Mucosa of stomach (tissue), 1 donor: Measurements from ENCODE around the gene BMP2.

Experiments used
- H3K27me3 ChIP-seq: one replicate; pipeline ENCODE4 v1.7.0; 2013; ENCODE audit warnings: mild to moderate bottlenecking, low read length; ENCODE audit not compliant: control insufficient read depth, insufficient read depth
- H3K36me3 ChIP-seq: one replicate; pipeline ENCODE4 v1.7.0; 2013; ENCODE audit warnings: low read length; ENCODE audit not compliant: control insufficient read depth, insufficient read depth
- H3K4me1 ChIP-seq: one replicate; pipeline ENCODE4 v1.7.0; 2013; ENCODE audit warnings: mild to moderate bottlenecking, low read length; ENCODE audit not compliant: control insufficient read depth, insufficient read depth
- H3K4me3 ChIP-seq: one replicate; pipeline ENCODE4 v1.7.0; 2013; ENCODE audit warnings: low read length
- H3K9ac ChIP-seq: one replicate; pipeline ENCODE4 v1.7.0; 2013; ENCODE audit warnings: mild to moderate bottlenecking, low read length, moderate library complexity
- H3K9me3 ChIP-seq: one replicate; pipeline ENCODE4 v1.7.0; 2013; ENCODE audit warnings: mild to moderate bottlenecking, low read length, moderate library complexity; ENCODE audit not compliant: control insufficient read depth
- donor health status: Pancreatic carcinoma.

The BMP2 gene

DNA sequence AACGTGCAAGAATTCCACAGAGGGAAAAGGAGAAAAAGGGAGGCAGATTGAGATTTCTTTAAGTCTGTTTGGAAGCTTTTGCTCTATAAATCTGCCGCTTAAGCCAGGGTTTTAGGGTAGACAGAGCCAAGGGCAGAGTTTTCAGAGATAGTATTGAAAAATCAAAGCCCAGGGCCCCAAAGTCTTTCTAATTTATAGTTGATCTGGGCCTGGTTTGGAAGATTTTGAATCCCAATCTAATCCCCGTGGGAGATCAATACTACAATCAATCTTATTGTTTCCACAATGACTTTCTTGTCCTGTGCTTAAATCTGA, 3.3 kb downstream of the BMP2 start:
- no peaks in the 10 kb centered on the region for H3K36me3 ChIP-seq
- H3K9ac ChIP-seq, result peak overlapping the region; percentile 89
- peak overlapping the region; percentile 42 for H3K4me3 ChIP-seq
- peaks cover 7% of the 10 kb centered on the region for H3K4me1 ChIP-seq
- no peaks in the 10 kb centered on the region for H3K9me3 ChIP-seq
- H3K27me3 ChIP-seq, result no peaks in the 10 kb centered on the region

DNA sequence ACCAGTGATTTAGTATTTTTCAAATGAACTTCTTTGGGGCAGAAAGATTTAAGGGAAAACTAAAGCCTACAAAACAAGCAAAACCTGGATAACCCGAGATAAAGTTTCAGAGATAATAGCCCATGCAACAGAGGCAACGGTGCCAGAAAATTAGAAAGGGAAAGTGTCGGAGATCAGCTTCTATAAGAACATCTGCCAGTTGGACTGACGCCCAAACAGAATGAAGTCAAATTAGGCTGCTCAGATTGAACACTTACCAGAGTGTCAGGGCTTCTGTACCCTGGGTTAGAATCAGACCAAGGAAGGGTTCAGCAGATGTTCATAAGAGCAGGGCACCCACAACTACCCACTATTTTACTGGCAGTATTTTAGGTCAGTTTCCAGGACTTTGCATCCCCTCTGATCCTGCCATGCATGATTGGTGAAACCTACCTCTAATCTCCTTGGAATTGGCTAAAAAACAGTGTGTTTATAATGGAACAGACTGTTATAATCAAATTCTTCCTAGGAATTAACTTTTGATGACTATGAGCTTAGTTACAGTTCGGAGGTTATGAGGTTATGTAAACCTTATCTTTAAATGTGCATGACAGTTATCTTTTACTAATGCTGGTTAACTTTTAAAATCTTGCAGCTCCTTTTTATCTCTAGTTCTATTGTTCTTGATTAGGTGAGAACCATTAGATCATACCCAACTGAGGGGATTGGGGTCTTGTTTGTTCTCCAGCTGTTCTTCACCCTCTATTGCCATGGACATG, 13.1 kb downstream of the BMP2 start:
- peaks cover 16% of the 10 kb centered on the region for H3K4me1 ChIP-seq
- no peaks in the 10 kb centered on the region for H3K9me3 ChIP-seq
- no peak overlapping the region for H3K9ac ChIP-seq
- no peaks in the 10 kb centered on the region for H3K27me3 ChIP-seq
- no peak overlapping the region for H3K4me3 ChIP-seq
- H3K36me3 ChIP-seq, result no peaks in the 10 kb centered on the region

DNA sequence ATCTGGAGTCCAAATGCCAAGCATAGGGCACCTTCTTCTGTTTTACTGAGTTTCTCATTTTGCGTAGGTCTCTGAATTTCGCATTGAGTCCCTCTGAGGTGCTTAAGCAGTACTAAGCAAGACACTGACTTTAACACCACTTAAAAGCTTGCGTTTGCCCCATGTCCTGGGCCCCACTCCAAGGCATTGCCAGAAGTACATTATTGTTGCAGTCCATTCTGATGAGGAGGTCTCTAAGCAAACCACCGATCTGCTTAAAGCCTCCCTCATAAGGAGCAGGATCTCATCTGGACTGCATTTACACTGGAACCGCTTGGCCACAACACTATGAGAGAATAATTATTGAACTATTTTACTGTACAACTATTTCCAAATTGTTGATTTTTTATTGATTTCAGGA, 16.3 kb downstream of the BMP2 start:
- no peak overlapping the region for H3K9ac ChIP-seq
- no peaks in the 10 kb centered on the region for H3K36me3 ChIP-seq
- no peak overlapping the region for H3K4me3 ChIP-seq
- H3K27me3 ChIP-seq, result no peaks in the 10 kb centered on the region
- peaks cover 16% of the 10 kb centered on the region for H3K4me1 ChIP-seq
- H3K9me3 ChIP-seq, result no peaks in the 10 kb centered on the region

DNA sequence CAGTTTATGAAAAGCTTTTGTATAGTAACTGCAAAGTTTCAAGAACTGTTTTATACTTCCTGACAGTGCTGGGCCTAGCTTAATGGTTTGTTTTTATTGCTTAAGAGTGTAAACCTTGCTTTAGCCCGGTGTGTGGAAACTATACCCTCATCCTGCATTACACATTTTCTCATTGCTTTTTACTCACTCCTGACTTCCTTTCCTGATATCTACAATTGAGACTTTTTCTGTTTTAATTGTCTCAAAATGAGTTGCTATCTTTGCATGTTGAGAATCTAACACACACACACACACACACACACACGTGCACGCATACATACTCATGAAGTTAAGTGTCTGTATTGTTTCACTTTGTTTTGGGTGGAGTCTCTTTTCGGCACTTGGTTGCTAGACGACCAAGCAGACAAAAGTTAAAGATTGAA, 16.7 kb downstream of the BMP2 start:
- Histone ChIP-seq H3K4me1 (peaks cover 16% of the 10 kb centered on the region), H3K36me3 (no peaks in the 10 kb centered on the region), H3K9me3 (no peaks in the 10 kb centered on the region), H3K9ac (peak overlapping the region; percentile 17), H3K27me3 (no peaks in the 10 kb centered on the region), H3K4me3 (no peak overlapping the region)

DNA sequence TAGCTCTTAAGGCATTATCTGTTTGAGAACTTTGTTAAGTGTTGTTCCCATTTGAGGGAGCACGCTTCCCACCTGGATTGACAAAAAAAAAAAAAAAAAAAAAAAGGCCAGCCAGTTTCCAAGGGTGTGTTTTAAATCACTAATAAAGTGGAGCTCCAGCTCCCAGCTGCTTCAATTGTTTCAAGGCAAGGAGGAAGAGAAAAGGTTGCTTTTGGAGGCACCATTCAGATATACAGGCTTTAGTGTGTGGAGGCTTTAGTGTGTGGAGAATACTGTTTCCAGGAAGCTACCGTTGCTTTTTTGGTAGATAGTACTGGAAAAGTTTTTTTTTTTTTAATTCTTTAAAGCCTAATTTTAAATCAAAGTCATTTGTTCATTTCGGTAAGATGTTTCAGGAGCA, 17.3 kb downstream of the BMP2 start:
- no peaks in the 10 kb centered on the region for H3K36me3 ChIP-seq
- no peaks in the 10 kb centered on the region for H3K27me3 ChIP-seq
- no peak overlapping the region for H3K4me3 ChIP-seq
- peaks cover 11% of the 10 kb centered on the region for H3K4me1 ChIP-seq
- H3K9ac ChIP-seq, result no peak overlapping the region
- H3K9me3 ChIP-seq, result no peaks in the 10 kb centered on the region

DNA sequence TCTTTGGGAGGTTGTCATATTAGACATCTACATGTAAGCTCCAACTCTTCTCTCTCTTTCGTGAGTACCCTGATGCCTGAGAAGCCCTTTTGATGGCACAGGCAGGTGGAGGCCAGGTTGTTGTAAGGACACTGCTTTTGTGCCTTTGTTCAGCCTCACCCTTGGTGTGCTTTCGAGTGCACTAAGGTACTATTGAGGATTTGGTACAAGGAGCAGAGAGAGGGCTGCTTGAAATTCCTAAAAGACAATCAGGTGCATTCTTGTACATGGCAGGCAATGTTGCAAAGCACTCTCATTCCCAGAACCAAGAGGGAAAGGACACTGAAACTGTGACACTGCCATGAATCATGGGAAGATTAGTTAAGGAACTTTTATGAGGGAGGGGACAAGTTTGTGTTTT, 19.1 kb downstream of the BMP2 start:
- Histone ChIP-seq H3K36me3 (no peaks in the 10 kb centered on the region), H3K9me3 (no peaks in the 10 kb centered on the region), H3K4me1 (no peaks in the 10 kb centered on the region)

DNA sequence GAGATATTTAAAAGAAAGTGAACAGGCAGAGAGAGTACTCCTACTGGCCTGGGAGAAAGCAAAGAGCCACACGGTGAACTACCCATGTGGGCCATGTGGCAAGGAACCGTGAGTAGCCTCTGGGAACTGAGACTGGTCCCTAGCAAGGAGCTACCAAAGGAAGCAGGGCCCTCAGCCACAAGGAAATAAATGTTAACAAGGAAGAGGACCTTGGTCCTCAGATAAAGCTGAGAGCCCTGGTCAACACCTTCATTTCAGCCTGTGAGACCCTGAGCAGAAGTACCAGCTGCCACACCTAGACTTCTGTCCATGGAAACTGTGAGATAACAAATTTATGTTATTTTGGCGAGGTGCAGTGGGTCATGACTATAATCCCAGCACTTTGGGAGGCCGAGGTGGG, 25.3 kb downstream of the BMP2 start:
- Histone ChIP-seq H3K9ac (no peak overlapping the region), H3K27me3 (no peaks in the 10 kb centered on the region), H3K4me1 (no peaks in the 10 kb centered on the region), H3K4me3 (no peak overlapping the region), H3K36me3 (no peaks in the 10 kb centered on the region), H3K9me3 (no peaks in the 10 kb centered on the region)

More for the DNA sequence above, 19.1 kb downstream of the BMP2 start:
- Histone ChIP-seq H3K4me3 (no peak overlapping the region), H3K27me3 (no peaks in the 10 kb centered on the region), H3K9ac (no peak overlapping the region)

DNA sequence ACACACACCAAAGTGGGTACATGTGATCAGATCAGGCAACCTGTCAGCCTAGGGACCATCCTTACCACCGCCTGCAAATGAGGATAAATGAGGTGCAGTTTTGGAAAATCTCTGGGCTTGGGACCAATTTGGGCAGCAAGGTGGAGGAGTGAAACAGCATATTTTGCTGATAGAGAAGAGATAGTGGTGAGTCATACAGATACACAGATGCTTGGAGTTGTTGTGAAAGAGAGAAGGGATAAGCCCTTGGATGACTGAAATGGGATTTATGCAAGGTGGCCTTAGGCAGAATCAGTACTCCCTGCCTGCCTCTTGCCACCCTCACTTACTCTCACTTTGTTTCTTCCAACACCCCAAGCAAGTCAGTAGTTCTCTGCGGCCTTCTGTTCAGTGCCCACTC, 34.7 kb downstream of the BMP2 start:
- H3K4me3 ChIP-seq, result no peak overlapping the region

DNA sequence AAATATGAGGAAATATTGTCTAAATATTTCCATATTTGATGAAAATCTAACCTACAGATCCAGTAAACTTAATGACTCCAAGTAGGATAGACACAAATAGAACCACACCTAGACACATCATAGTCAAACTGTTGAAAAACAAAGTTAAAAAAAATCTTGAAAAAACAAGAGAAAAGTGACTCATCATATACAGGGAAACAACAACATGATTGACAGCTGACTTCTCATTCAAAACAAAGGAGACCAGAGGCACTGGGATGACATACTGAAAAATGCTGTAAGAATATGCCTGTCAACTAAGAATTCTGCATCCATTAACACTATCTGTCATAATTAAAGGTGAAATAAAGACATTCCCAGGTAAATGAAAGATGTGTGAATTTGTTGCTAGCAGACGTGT, 38.8 kb downstream of the BMP2 start:
- Histone ChIP-seq H3K27me3 (no peaks in the 10 kb centered on the region), H3K4me3 (no peak overlapping the region), H3K9me3 (no peaks in the 10 kb centered on the region), H3K36me3 (no peaks in the 10 kb centered on the region), H3K9ac (no peak overlapping the region), H3K4me1 (no peaks in the 10 kb centered on the region)

More for the DNA sequence above, 34.7 kb downstream of the BMP2 start:
- Histone ChIP-seq H3K27me3 (no peaks in the 10 kb centered on the region), H3K4me1 (no peaks in the 10 kb centered on the region), H3K36me3 (no peaks in the 10 kb centered on the region), H3K9me3 (no peaks in the 10 kb centered on the region), H3K9ac (no peak overlapping the region)

DNA sequence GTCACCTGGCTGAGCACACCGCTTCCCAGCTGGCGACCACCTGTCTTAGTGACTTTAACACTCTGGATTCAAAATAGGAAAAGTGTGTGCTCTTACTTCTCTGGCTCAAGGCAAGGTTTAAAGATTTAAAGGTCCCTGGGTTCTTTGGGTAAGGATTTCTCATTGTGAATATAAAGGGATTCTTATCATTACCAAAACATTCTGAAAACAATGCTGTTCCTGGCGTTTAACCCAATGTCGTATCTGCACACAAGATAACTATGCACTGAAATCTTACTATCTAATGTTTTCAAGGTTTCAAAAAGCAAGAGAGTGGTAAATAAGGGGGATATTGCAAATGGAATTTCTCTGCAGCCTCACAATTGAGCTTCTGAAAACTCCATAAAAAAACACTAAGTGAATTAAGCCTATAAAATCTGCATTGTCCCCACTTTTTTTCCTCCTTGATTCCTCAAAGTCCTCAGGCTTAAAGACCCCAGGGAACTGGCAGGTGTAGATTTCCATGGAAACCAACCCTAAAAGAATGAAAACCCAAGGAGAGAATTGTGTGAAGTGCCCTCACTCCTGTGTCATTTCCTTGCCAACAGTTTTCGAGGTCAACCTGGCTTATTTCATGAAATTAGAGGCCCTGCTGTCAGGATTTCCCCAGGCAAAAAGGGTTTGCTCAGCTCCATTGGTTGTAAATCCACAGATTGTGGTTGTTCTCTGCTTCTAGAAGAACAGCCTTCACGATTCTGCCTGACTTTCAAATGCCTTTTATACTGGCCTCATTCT, 44.0 kb downstream of the BMP2 start:
- no peaks in the 10 kb centered on the region for H3K9me3 ChIP-seq
- no peaks in the 10 kb centered on the region for H3K27me3 ChIP-seq
- H3K9ac ChIP-seq, result no peak overlapping the region
- H3K36me3 ChIP-seq, result no peaks in the 10 kb centered on the region
- H3K4me3 ChIP-seq, result no peak overlapping the region
- no peaks in the 10 kb centered on the region for H3K4me1 ChIP-seq

DNA sequence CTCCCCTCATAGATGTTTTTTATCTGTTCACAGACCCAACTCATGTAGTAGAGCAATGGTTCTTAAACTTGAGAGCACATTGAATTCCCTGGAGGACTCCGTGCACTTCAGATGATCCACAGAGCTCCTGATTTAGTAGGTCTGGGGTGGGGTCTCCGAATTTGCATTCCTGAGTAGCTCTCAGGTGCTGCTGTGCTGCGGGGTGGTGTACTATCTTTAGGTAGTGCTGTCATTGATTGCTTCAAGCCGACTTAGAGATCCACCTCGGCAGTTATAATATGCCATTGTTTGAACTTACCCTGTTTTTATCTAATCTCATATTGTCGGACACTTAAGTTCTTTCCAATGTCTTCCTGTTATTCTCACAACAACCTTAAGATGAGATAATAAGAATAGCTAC, 45.0 kb downstream of the BMP2 start:
- Histone ChIP-seq H3K27me3 (no peaks in the 10 kb centered on the region), H3K4me1 (no peaks in the 10 kb centered on the region), H3K36me3 (no peaks in the 10 kb centered on the region), H3K9me3 (no peaks in the 10 kb centered on the region), H3K4me3 (no peak overlapping the region), H3K9ac (no peak overlapping the region)

DNA sequence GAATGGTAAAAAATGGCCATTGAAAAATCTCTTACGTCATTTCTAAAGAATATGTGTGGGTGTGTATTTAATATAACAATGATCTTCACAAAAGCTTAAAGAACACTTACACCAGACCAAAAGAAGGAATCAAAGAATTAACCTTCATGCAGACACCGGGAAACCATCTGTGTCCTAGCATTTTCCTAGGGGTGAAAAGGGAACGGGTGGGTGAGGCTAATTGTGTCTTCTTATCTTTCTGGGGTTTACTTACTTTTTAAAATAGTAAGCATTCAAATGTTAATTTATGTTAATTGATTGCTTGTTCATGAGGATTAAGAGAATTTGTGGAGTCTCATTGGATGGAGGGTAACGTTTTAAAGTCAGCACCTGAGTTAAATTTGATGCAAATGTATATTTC, 47.5 kb downstream of the BMP2 start:
- H3K9ac ChIP-seq, result no peak overlapping the region
- no peaks in the 10 kb centered on the region for H3K9me3 ChIP-seq
- H3K36me3 ChIP-seq, result no peaks in the 10 kb centered on the region
- H3K27me3 ChIP-seq, result no peaks in the 10 kb centered on the region
- H3K4me3 ChIP-seq, result no peak overlapping the region
- no peaks in the 10 kb centered on the region for H3K4me1 ChIP-seq
